ENCODE data around the gene UGP2.

UGP2 gene

GRCh38 chr2:63861220-63861822, 19.6 kb downstream of the UGP2 start:
- peak; percentile 17; the same call in 1 of the 2 replicates for TF ChIP-seq CTCF (IDR thresholded peaks at IDR 0.05)

- no peak for TF ChIP-seq CTCF (IDR thresholded peaks at IDR 0.05)
Measured at GRCh38 chr2:63862806-63863205, 21.1 kb downstream of the UGP2 start.

GRCh38 chr2:63863707-63864106, 22.0 kb downstream of the UGP2 start:
- no peak for TF ChIP-seq CTCF (IDR thresholded peaks at IDR 0.05)

- TF ChIP-seq CTCF (IDR thresholded peaks at IDR 0.05) = no peak
Measured at GRCh38 chr2:63865159-63865799, 23.6 kb downstream of the UGP2 start.

- no peak for TF ChIP-seq CTCF (IDR thresholded peaks at IDR 0.05)
Measured at GRCh38 chr2:63866009-63866709, 24.5 kb downstream of the UGP2 start.

GRCh38 chr2:63870679-63871078, 29.0 kb downstream of the UGP2 start:
- no peak for TF ChIP-seq CTCF (IDR thresholded peaks at IDR 0.05)

GRCh38 chr2:63871864-63872263, 30.2 kb downstream of the UGP2 start:
- no peak for TF ChIP-seq CTCF (IDR thresholded peaks at IDR 0.05)
